HEK293 (cell line): ENCODE measurements around the gene CRIM1.

Experiments
- CTCF ChIA-PET: fragments of 350-600 bp; formaldehyde crosslinking; extraction: SDS; loops from one replicate; lab custom pipeline; 2021; ENCODE audit warnings: antibody characterized with exemption; lab: Yijun Ruan, JAX
- POLR2A ChIA-PET: fragments of 300-600 bp; formaldehyde crosslinking; extraction: SDS; loops from one replicate; lab custom pipeline; 2020; ENCODE audit warnings: antibody characterized with exemption, inconsistent platforms; lab: Yijun Ruan, JAX
- H3K27ac ChIP-seq: fragments of 200-500 bp; sonication (Bioruptor generic); 2 replicates; pipeline ENCODE4 v1.5.1; 2014; ENCODE audit warnings: low read depth, low read length, control low read depth, inconsistent platforms; ENCODE audit errors: extremely low read depth
- H3K36me3 ChIP-seq, 2 experiments: fragments of 200-500 bp in 1 of 2; sonication (Bioruptor generic) in 1 of 2; 1 replicate in 1 of 2; 2 replicates in 1 of 2; pipeline ENCODE4 v1.5.1; 2014 to 2017; ENCODE audit warnings: inconsistent platforms in 2 of 2, low read length in 2 of 2; ENCODE audit not compliant: control insufficient read depth in 2 of 2, insufficient read depth in 1 of 2
- H3K4me1 ChIP-seq: fragments of 200-500 bp; sonication (Bioruptor generic); 2 replicates; pipeline ENCODE4 v1.5.1; 2014; ENCODE audit warnings: mild to moderate bottlenecking, low read length, inconsistent platforms; ENCODE audit not compliant: control insufficient read depth, insufficient read depth
- H3K4me3 ChIP-seq: 2 replicates; pipeline ENCODE4 v1.5.1; 2011; ENCODE audit warnings: low read depth, mild to moderate bottlenecking, control low read depth, low read length, moderate library complexity
- H3K9me3 ChIP-seq: fragments of 200-500 bp; sonication (Bioruptor generic); 2 replicates; pipeline ENCODE4 v1.5.1; 2014; ENCODE audit warnings: low read depth, low read length, inconsistent platforms; ENCODE audit not compliant: control insufficient read depth, insufficient read depth
- GFI1B ChIP-seq: fragments of 450-650 bp; formaldehyde crosslinking; IDR thresholded peaks from 2 replicates; pipeline ENCODE4 v1.5.1; 2016; ENCODE audit warnings: missing biosample characterization, missing genetic modification characterization
- GLI2 ChIP-seq: fragments of 450-650 bp; formaldehyde crosslinking; IDR thresholded peaks from 2 replicates; pipeline ENCODE4; 2017; ENCODE audit warnings: missing biosample characterization, missing genetic modification characterization, low read depth, borderline replicate concordance
- GLIS2 ChIP-seq: fragments of 450-650 bp; formaldehyde crosslinking; IDR thresholded peaks from 2 replicates; pipeline ENCODE4 v1.5.1; 2016; ENCODE audit warnings: missing biosample characterization, missing genetic modification characterization
- MEIS1 ChIP-seq: sonication (generic); formaldehyde crosslinking; IDR thresholded peaks from 2 replicates; pipeline ENCODE4 v1.8.1; 2022; ENCODE audit warnings: missing genetic modification reagents, mild to moderate bottlenecking, borderline replicate concordance
- OSR2 ChIP-seq: fragments of 450-650 bp; formaldehyde crosslinking; IDR thresholded peaks from 2 replicates; pipeline ENCODE4 v1.5.1; 2016; ENCODE audit warnings: missing biosample characterization, missing genetic modification characterization
- TCF7L2 ChIP-seq: IDR thresholded peaks from 2 replicates; pipeline ENCODE4 v1.6.1; 2011; ENCODE audit warnings: low read depth, mild to moderate bottlenecking, inconsistent platforms, low read length, moderate library complexity, borderline replicate concordance
- TRIM28 ChIP-seq: IDR thresholded peaks from 2 replicates; pipeline ENCODE4 v1.6.1; 2011; ENCODE audit warnings: low read length, control low read depth, borderline replicate concordance
- WT1 ChIP-seq: fragments of 450-650 bp; formaldehyde crosslinking; IDR thresholded peaks from 2 replicates; pipeline ENCODE4 v1.5.1; 2016; ENCODE audit warnings: missing biosample characterization, missing genetic modification characterization
- ZBTB48 ChIP-seq: fragments of 450-650 bp; formaldehyde crosslinking; IDR thresholded peaks from 2 replicates; pipeline ENCODE4 v1.5.1; 2016; ENCODE audit warnings: missing biosample characterization, missing genetic modification characterization
- ZNF114 ChIP-seq: fragments of 450-650 bp; formaldehyde crosslinking; IDR thresholded peaks from 2 replicates; pipeline ENCODE4 v1.5.0; 2017; ENCODE audit warnings: missing biosample characterization, missing genetic modification characterization
- ZNF221 ChIP-seq: fragments of 450-650 bp; formaldehyde crosslinking; IDR thresholded peaks from 2 replicates; pipeline ENCODE4 v1.5.1; 2017; ENCODE audit warnings: missing biosample characterization, missing genetic modification characterization, borderline replicate concordance
- ZNF248 ChIP-seq: fragments of 450-650 bp; formaldehyde crosslinking; IDR thresholded peaks from 2 replicates; pipeline ENCODE4 v1.5.1; 2017; ENCODE audit warnings: missing biosample characterization, missing genetic modification characterization
- ZNF354C ChIP-seq: fragments of 450-650 bp; formaldehyde crosslinking; IDR thresholded peaks from 2 replicates; pipeline ENCODE4 v1.5.1; 2016; ENCODE audit warnings: missing biosample characterization, missing genetic modification characterization, low read depth, borderline replicate concordance
- ZNF391 ChIP-seq: fragments of 450-650 bp; formaldehyde crosslinking; IDR thresholded peaks from 2 replicates; pipeline ENCODE4 v1.5.1; 2016; ENCODE audit warnings: low read depth, missing biosample characterization, missing genetic modification characterization, borderline replicate concordance
- ZNF558 ChIP-seq: fragments of 450-650 bp; formaldehyde crosslinking; IDR thresholded peaks from 2 replicates; pipeline ENCODE4 v1.5.1; 2016; ENCODE audit warnings: missing biosample characterization, missing genetic modification characterization
- ZNF585B ChIP-seq: fragments of 450-650 bp; formaldehyde crosslinking; IDR thresholded peaks from 2 replicates; pipeline ENCODE4 v1.5.1; 2016; ENCODE audit warnings: missing biosample characterization, missing genetic modification characterization
- ZNF626 ChIP-seq: fragments of 450-650 bp; sonication (Bioruptor Pico); formaldehyde crosslinking; IDR thresholded peaks from 2 replicates; pipeline ENCODE4 v1.5.1; 2018; ENCODE audit warnings: missing biosample characterization, missing genetic modification characterization, inconsistent platforms
- ZNF701 ChIP-seq: fragments of 450-650 bp; formaldehyde crosslinking; IDR thresholded peaks from 2 replicates; pipeline ENCODE4 v1.5.1; 2016; ENCODE audit warnings: missing biosample characterization, missing genetic modification characterization
- ZNF792 ChIP-seq: fragments of 450-650 bp; formaldehyde crosslinking; IDR thresholded peaks from 2 replicates; pipeline ENCODE4 v1.5.1; 2016; ENCODE audit warnings: missing biosample characterization, missing genetic modification characterization
- ZSCAN23 ChIP-seq: fragments of 450-650 bp; formaldehyde crosslinking; IDR thresholded peaks from 2 replicates; pipeline ENCODE4 v1.5.1; 2016; ENCODE audit warnings: missing biosample characterization, missing genetic modification characterization
- TF ChIP-seq, protein P1 (sequence below): fragments of 450-650 bp; formaldehyde crosslinking; IDR thresholded peaks from 2 replicates; pipeline ENCODE4 v1.5.1; 2016; ENCODE audit warnings: missing biosample characterization, missing genetic modification characterization

The CRIM1 gene

DNA sequence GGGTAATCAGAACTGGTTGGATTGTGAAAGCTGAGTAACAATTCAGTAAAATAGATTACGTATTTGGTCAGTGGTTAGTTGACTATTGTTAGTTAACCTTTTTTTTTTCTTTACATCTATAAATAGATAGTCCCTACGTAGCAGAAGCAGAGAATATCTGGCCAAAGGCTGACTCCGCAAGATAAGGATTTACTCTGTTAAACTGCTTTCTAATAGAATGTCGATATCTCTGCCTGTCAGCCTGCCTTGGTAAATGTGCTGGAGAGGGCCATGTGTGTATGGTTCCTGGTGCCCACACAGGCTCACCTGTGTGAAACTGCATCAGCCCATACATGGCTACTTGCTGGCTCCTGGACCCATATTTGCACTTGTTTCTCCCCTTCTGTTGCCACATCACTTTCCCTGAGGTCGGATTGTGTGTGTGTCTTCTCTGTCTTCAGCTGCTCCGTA is 94.4 kb downstream of the CRIM1 start:
- H3K4me3 ChIP-seq, result no peak overlapping the region
- no peaks in the 10 kb centered on the region for H3K4me1 ChIP-seq
- ChIA-PET POLR2A (interaction anchor here (1.0 to 1.1 kb wide), 2 partner anchors 92 to 95 kb away, joined by 3 read pairs; no protein-coding TSS in a partner anchor), CTCF (interaction anchor here (1.0 to 2.5 kb wide), 2 partner anchors 10 to 99 kb away, joined by 3 to 18 read pairs; no protein-coding TSS in a partner anchor)
- peaks cover 4 to 42% of the 10 kb centered on the region in 2 experiments; a peak in 1 of 3 replicates for H3K36me3 ChIP-seq
- no peaks in the 10 kb centered on the region for H3K9me3 ChIP-seq
- H3K27ac ChIP-seq, result no peak overlapping the region
- no peak for TF ChIP-seq GLI2 (tag by site-specific recombination)
- TF ChIP-seq TRIM28, result no peak
- no peak for TF ChIP-seq ZNF248 (tag by site-specific recombination)
- TF ChIP-seq WT1 (tag by site-specific recombination), result no peak
- no peak for TF ChIP-seq ZNF585B
- no peak for TF ChIP-seq ZNF792 (tag by site-specific recombination)

DNA sequence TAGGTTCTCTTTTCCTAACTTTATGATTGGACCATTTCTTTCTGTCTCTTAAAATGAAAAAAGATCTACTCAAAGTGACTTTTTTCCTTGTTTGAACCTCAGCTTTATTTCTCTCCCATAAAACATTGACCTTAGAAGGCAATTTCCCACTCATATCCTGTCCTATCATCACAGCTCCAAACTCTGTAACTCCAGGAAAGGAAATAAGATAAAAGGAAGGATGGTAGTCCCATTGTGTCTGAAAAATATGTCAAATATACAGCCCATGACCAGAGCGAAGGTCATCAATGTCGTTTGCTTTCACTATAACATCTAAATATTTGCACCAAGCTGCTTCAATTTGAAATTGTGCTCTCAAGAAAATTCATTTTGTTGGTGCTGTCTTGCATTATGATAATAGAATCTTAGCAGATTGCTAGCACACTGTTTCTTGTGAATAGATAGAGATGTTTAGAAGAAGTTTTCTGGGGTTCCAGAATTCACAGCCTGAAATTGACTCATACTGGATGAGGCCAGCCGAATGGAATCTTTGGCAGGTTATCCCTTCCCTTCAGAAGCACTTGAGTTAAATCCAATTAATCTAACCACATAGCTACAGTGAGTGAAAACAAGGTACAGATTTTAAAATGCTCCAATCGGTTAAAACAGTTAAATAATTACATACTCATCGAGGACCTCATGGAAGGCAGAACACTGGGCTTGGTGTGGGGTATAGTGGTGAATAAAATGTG is 95.1 kb downstream of the CRIM1 start:
- peaks cover 4 to 35% of the 10 kb centered on the region in 2 experiments; a peak in 1 of 3 replicates for H3K36me3 ChIP-seq
- POLR2A ChIA-PET, result no interaction called here
- no peak for TF ChIP-seq GFI1B (tag by site-specific recombination)
- TF ChIP-seq ZNF558 (tag by site-specific recombination), result no peak
- TF ChIP-seq, all 188 proteins: peak for 0
- Histone ChIP-seq H3K4me3 (no peak overlapping the region), H3K27ac (no peak overlapping the region), H3K4me1 (no peaks in the 10 kb centered on the region), H3K9me3 (no peaks in the 10 kb centered on the region)
- CTCF ChIA-PET, result interaction anchor here (0.8 to 2.5 kb wide), 4 partner anchors 9 to 221 kb away, joined by 3 to 18 read pairs (median 4); no protein-coding TSS in a partner anchor

DNA sequence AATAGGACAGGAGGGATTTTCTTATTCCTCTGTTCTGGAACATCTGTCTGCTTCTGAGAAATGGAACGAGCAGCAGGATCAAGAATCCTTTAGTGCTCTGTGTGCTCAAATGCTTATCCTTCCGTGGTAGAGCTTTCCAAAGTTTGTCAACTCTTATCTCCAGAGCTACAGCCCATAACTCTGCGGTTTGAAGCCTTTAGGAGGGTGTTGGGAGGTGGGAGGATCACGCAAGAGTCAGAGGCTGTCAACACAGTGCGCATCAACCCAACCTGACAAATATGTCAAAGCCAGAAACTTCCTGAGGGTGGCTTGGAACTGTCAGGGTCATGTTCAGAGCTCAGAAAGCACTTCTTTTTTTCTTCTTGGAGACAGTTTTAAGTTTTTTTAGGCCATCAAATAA is 95.9 kb downstream of the CRIM1 start:
- CTCF ChIA-PET, result interaction anchor here (0.8 to 1.6 kb wide), 3 partner anchors 99 to 220 kb away, joined by 3 to 6 read pairs (median 4); no protein-coding TSS in a partner anchor
- Histone ChIP-seq H3K4me1 (no peaks in the 10 kb centered on the region), H3K27ac (no peak overlapping the region), H3K4me3 (no peak overlapping the region), H3K36me3 (peaks cover 4 to 29% of the 10 kb centered on the region in 2 experiments; a peak in 1 of 3 replicates), H3K9me3 (no peaks in the 10 kb centered on the region)
- POLR2A ChIA-PET, result no interaction called here
- TF ChIP-seq ZNF221 (tag by site-specific recombination), result no peak
- TF ChIP-seq ZNF558 (tag by site-specific recombination), result no peak
- TF ChIP-seq OSR2 (tag by site-specific recombination), result no peak
- TF ChIP-seq ZNF114 (tag by site-specific recombination), result no peak

DNA sequence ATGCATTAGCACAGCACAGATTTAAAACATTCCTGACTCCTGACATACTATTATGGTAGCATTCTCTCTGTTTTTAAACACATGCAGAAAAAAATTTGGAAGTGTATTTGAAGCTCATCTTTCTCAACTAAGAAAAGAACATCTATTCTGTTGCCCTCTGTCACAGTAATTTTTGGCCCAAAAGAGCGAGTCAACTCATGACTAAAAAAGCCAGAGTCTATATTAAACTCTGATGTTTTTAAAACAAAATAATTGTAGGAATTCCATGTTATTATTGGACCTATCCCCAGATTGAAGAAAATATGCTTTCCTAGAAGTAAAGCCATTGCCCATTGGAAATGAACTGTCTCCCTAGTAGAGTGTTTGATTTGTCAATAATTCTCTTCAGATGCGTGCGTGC is 96.7 kb downstream of the CRIM1 start:
- H3K27ac ChIP-seq, result no peak overlapping the region

More for the DNA sequence above, 96.7 kb downstream of the CRIM1 start:
- no peaks in the 10 kb centered on the region for H3K4me1 ChIP-seq
- no peak for TF ChIP-seq ZSCAN23 (tag by site-specific recombination)
- TF ChIP-seq GLIS2 (tag by site-specific recombination), result no peak
- TF ChIP-seq ZNF701 (tag by site-specific recombination), result no peak
- TF ChIP-seq, protein P1, sequence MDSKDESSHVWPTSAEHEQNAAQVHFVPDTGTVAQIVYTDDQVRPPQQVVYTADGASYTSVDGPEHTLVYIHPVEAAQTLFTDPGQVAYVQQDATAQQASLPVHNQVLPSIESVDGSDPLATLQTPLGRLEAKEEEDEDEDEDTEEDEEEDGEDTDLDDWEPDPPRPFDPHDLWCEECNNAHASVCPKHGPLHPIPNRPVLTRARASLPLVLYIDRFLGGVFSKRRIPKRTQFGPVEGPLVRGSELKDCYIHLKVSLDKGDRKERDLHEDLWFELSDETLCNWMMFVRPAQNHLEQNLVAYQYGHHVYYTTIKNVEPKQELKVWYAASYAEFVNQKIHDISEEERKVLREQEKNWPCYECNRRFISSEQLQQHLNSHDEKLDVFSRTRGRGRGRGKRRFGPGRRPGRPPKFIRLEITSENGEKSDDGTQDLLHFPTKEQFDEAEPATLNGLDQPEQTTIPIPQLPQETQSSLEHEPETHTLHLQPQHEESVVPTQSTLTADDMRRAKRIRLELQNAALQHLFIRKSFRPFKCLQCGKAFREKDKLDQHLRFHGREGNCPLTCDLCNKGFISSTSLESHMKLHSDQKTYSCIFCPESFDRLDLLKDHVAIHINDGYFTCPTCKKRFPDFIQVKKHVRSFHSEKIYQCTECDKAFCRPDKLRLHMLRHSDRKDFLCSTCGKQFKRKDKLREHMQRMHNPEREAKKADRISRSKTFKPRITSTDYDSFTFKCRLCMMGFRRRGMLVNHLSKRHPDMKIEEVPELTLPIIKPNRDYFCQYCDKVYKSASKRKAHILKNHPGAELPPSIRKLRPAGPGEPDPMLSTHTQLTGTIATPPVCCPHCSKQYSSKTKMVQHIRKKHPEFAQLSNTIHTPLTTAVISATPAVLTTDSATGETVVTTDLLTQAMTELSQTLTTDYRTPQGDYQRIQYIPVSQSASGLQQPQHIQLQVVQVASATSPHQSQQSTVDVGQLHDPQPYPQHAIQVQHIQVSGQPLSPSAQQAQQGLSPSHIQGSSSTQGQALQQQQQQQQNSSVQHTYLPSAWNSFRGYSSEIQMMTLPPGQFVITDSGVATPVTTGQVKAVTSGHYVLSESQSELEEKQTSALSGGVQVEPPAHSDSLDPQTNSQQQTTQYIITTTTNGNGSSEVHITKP (tag by site-specific recombination), result no peak
- no peak for TF ChIP-seq MEIS1 (CRISPR knock-in tag)
- no peak for TF ChIP-seq ZNF391 (tag by site-specific recombination)
- no peak for TF ChIP-seq ZNF626 (tag by site-specific recombination)
- no peak for TF ChIP-seq TCF7L2
- no peak for TF ChIP-seq ZNF354C (tag by site-specific recombination)
- TF ChIP-seq ZBTB48, result no peak
- TF ChIP-seq ZNF221 (tag by site-specific recombination), result no peak
- ChIA-PET POLR2A (no interaction called here), CTCF (interaction anchor here (0.8 to 1.6 kb wide), 2 partner anchors 100 to 140 kb away, joined by 4 to 6 read pairs; no protein-coding TSS in a partner anchor)
- H3K4me3 ChIP-seq, result no peak overlapping the region
- no peaks in the 10 kb centered on the region for H3K9me3 ChIP-seq
- peaks cover 4 to 25% of the 10 kb centered on the region in 2 experiments; a peak in 1 of 3 replicates for H3K36me3 ChIP-seq
